ENCODE data around the gene RAB10. TPM values are rescaled to one million over a fixed set of nuclear protein-coding genes. Genes with fewer than 3 reads are reported as not detected.

The RAB10 gene
- total RNA-seq (100 to 1,000 TPM in 3 of 5 donors, 10 to 100 TPM in 2; 22.2 to 591 (median 106) TPM), polyA plus RNA-seq (10 to 100 TPM; 39.3 to 60.8 (median 60.2) TPM)
- long read RNA-seq, donor 1, transcript RAB10-201 (6 exons, 3,535 nt): major isoform, 7 of 30 reads
- long read RNA-seq, donor 1, partial matches to known transcripts: 23 of 30 reads
- long read RNA-seq, donor 1, other reads (novel, unspliced or antisense): 0 of 30 reads
- long read RNA-seq, donor 2, transcript RAB10-201 (6 exons, 3,535 nt): major isoform, 25 of 42 reads
- long read RNA-seq, donor 2, partial matches to known transcripts: 17 of 42 reads
- long read RNA-seq, donor 2, other reads (novel, unspliced or antisense): 0 of 42 reads
- long read RNA-seq, donor 3, transcript RAB10-201 (6 exons, 3,535 nt): major isoform, 11 of 19 reads
- long read RNA-seq, donor 3, partial matches to known transcripts: 8 of 19 reads
- long read RNA-seq, donor 3, other reads (novel, unspliced or antisense): 0 of 19 reads
- long read RNA-seq, donor 4: 0 reads
- long read RNA-seq, donor 5, transcript RAB10-201 (6 exons, 3,535 nt): major isoform, 19 of 69 reads
- long read RNA-seq, donor 5, partial matches to known transcripts: 50 of 69 reads
- long read RNA-seq, donor 5, other reads (novel, unspliced or antisense): 0 of 69 reads
- long read RNA-seq, donor 6: 0 reads
- long read RNA-seq, donor 7, transcript RAB10-201 (6 exons, 3,535 nt): major isoform, 19 of 28 reads
- long read RNA-seq, donor 7, partial matches to known transcripts: 9 of 28 reads
- long read RNA-seq, donor 7, other reads (novel, unspliced or antisense): 0 of 28 reads
- long read RNA-seq, donor 8, transcript RAB10-201 (6 exons, 3,535 nt): major isoform, 25 of 25 reads
- long read RNA-seq, donor 8, partial matches to known transcripts: 0 of 25 reads
- long read RNA-seq, donor 8, other reads (novel, unspliced or antisense): 0 of 25 reads
- long read RNA-seq, donor 9, transcript RAB10-201 (6 exons, 3,535 nt): major isoform, 16 of 30 reads
- long read RNA-seq, donor 9, partial matches to known transcripts: 14 of 30 reads
- long read RNA-seq, donor 9, other reads (novel, unspliced or antisense): 0 of 30 reads
- long read RNA-seq, donor 10, partial matches to known transcripts: 0 of 4 reads
- long read RNA-seq, donor 10, other reads (novel, unspliced or antisense): 0 of 4 reads

DNA sequence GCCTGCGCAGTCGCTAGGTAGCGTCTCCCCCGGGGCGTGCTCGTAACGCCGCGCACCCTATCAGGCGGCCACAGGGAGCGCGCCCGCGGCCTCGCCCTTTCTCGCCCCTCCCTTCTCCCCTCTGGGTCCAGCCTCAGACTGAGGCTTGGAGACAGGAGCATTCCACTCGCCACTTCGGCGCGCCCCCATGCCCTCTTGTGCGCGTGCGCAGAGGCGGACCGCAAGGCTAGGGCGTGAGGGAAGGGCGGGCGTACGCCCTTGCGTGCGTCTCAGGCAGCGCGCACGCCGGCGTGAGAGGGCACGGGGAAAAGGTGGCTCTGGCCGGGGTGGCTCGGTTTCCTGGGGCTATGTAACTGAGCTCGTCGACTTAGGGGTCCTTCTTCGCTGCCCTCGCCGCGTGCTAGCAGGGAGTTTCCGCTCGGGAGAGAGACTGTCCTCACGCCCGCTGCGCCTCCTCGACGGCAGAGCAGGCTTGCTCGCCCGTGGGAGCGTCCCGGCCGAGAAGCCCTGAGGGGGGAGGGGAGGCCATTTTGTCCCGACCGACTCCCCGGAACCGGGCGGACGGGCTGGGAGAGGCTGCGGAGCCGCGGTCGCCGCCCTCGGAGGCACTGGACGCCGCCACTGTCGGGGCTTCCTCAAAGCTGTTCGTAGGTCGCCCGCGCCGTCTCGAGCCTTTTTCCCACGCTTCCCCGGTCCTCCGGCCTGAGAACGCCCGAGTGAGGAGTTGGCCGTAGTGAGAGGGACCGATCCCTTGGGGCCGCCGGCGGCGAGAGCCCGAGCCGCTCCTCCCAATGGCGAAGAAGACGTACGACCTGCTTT is at the start of gene RAB10:
Gene RAB10, plus strand, starts transcription at position 267 of the 819 bp plus-strand sequence. Its CDS starts 525 bp downstream, at position 792.
- no peaks in the 10 kb centered on the region for H3K9me3 ChIP-seq
- peaks cover 22 to 52% (median 45%) of the 10 kb centered on the region in 4 donors for H3K4me1 ChIP-seq
- TF ChIP-seq, protein P1, sequence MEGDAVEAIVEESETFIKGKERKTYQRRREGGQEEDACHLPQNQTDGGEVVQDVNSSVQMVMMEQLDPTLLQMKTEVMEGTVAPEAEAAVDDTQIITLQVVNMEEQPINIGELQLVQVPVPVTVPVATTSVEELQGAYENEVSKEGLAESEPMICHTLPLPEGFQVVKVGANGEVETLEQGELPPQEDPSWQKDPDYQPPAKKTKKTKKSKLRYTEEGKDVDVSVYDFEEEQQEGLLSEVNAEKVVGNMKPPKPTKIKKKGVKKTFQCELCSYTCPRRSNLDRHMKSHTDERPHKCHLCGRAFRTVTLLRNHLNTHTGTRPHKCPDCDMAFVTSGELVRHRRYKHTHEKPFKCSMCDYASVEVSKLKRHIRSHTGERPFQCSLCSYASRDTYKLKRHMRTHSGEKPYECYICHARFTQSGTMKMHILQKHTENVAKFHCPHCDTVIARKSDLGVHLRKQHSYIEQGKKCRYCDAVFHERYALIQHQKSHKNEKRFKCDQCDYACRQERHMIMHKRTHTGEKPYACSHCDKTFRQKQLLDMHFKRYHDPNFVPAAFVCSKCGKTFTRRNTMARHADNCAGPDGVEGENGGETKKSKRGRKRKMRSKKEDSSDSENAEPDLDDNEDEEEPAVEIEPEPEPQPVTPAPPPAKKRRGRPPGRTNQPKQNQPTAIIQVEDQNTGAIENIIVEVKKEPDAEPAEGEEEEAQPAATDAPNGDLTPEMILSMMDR (IDR thresholded peaks at IDR 0.05): peak in 2 of 7 experiments; percentile 10 to 28
- TF ChIP-seq EP300 (IDR thresholded peaks at IDR 0.05) (no peak), POLR2AphosphoS5 (IDR thresholded peaks at IDR 0.05) (peak; percentile 99 to 100 (median 100)), POLR2A (IDR thresholded peaks at IDR 0.05) (peak in 2 of 4 donors; percentile 93 to 98)
- peak within 1 kb of the TSS; percentile 97 to 99 (median 99) for H3K27ac ChIP-seq
- H3K27me3 ChIP-seq: no peaks in the 10 kb centered on the region
- intact Hi-C loops (cut with DNase I; ENCODE audit: low total_unique reads): no loop called here
- DNase-seq: peak; percentile 100
- peak within 1 kb of the TSS; percentile 82 to 93 (median 91) for H3K4me3 ChIP-seq
- peaks cover 0 to 12% (median 5%) of the 10 kb centered on the region in 4 donors for H3K36me3 ChIP-seq
- WGBS, 5 donors: 0 to 1% (median 0%) methylated on average over 74 to 93 of the region's 94 CpGs

DNA sequence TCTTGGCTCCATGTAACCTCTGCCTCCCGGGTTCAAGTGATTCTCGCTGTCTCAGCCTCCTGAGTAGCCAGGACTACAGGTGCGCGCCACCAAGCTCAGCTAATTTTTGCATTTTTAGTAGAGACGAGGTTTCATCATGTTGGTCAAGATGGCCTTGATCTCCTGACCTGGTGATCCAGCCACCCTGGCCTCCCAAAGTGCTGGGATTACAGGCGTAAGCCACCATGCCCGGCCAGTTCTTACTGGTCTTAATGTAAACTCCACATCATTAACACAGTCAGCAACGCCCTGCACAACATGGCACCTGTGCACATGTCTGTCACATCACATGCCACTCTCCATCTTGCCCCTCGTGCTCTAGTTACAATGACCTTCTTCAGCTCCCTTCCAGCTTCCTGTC is 45.8 kb upstream of the RAB10 start:
- Histone ChIP-seq H3K9me3 (no peaks in the 10 kb centered on the region), H3K4me1 (peaks cover 0 to 14% (median 8%) of the 10 kb centered on the region in 4 donors), H3K4me3 (no peak overlapping the region), H3K27me3 (no peaks in the 10 kb centered on the region), H3K36me3 (no peaks in the 10 kb centered on the region), H3K27ac (no peak overlapping the region)
- 88 to 95% (median 91%) methylated on average over 9 of the region's 9 CpGs for WGBS, 5 donors
- DNase-seq: no peak
- TF ChIP-seq EP300 (IDR thresholded peaks at IDR 0.05) (no peak), POLR2A (IDR thresholded peaks at IDR 0.05) (no peak), POLR2AphosphoS5 (IDR thresholded peaks at IDR 0.05) (no peak)
- TF ChIP-seq, protein P1 (IDR thresholded peaks at IDR 0.05): no peak
- intact Hi-C loops (cut with DNase I; ENCODE audit: low total_unique reads): no loop called here

DNA sequence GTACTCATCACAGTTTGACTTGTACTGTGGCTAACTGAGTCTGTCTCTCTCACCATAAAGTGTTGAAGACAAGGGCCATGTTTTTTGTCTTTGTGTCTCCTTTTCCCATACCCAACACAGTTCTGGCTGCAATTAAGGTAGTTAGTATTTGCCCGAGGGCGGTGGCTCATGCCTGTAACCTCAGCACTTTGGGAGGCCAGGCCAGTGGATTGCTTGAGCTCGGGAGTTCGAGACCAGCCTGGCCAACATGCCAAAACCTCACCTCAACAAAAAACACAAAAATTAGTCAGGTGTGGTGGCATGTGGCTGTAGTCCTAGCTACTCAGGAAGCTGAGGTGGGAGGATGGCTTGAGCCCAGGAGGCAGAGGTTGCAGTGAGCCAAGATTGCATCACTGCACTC is 44.7 kb upstream of the RAB10 start:
- Histone ChIP-seq H3K27me3 (no peaks in the 10 kb centered on the region), H3K4me1 (peaks cover 0 to 14% (median 8%) of the 10 kb centered on the region in 4 donors), H3K27ac (no peak overlapping the region), H3K9me3 (no peaks in the 10 kb centered on the region), H3K4me3 (no peak overlapping the region), H3K36me3 (no peaks in the 10 kb centered on the region)
- WGBS, 5 donors: 84 to 94% (median 88%) methylated on average over 4 of the region's 4 CpGs
- intact Hi-C loops (cut with DNase I; ENCODE audit: low total_unique reads): no loop called here
- no peak for DNase-seq
- TF ChIP-seq POLR2AphosphoS5 (IDR thresholded peaks at IDR 0.05): no peak
- TF ChIP-seq, protein P1 (IDR thresholded peaks at IDR 0.05): no peak
- TF ChIP-seq EP300 (IDR thresholded peaks at IDR 0.05): no peak
- no peak for TF ChIP-seq POLR2A (IDR thresholded peaks at IDR 0.05)

Data from stomach (tissue), 19 donors.